Sciatic nerve (tissue), 2 donors: ENCODE results near the gene NFATC3. TPM values are rescaled to one million over a fixed set of nuclear protein-coding genes. Genes with fewer than 3 reads are reported as not detected.
"Not testable (repeated sequence)": the region's sequence is repeated elsewhere in the genome, so short reads cannot be mapped to it uniquely, and the experiment has no call there.

Experiments
- ATAC-seq: fragments of 200-7000 bp; cut with Tn5 transposase; one replicate; pipeline ENCODE4 v1.9.1; 2020; ENCODE audit warnings: mild to moderate bottlenecking, moderate library complexity
- DNase-seq: peaks from one replicate; pipeline ENCODE4 v3.0.0-alpha.2; 2020; ENCODE audit warnings: low spot score
- intact Hi-C: fragments of 100-400 bp; cut with DNase I; formaldehyde crosslinking; loops from one replicate; pipeline ENCODE4 v1.14.2; 2022
- total RNA-seq: library from RNA; stranded (reverse); fragmentation: NEBNext Ultra II Directional; extraction: Animal tissue kit (Norgen Biotek cat#: 25700); gene quantifications from one replicate; pipeline ENCODE4 v1.2.1, GENCODE V29; 2021
- donor health status: DM: no; HTN: no; CAD: no.
- donor health status: DM: no; HTN: no; CAD: no.

Gene NFATC3
- total RNA-seq, 1 donor from 2014 or later = 66.4 TPM

DNA sequence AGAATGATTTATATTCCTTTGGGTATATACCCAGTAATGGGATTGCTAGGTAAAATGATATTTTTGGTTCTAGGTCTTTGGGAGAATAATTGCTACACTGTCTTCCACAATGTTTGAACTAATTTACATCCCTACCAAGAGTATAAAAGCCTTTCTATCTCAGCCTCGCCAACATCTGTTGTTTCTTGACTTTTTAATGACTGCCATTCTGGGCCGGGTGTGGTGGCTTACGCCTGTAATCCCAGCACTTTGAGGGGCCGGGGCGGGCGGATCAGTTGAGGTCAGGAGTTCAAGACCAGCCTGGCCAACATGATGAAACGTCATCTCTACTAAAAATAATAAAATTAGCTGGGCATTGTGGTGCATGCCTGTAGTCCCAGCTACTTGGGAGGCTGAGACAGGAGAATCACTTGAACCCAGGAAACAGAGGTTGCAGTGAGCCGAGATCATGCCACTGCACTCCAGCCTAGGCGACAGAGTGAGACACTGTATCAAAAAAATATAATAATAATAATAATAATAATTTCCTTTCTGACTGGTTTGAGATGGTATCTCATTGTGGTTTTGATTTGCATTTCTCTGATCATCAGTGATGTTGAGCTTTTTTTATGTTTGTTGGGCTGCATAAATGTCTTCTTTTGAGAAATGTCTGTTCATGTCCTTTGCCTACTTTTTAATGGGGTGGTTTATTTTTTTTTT is 22.2 kb downstream of the NFATC3 start:
- DNase-seq, intact Hi-C loops, ATAC-seq: not testable (repeated sequence)

DNA sequence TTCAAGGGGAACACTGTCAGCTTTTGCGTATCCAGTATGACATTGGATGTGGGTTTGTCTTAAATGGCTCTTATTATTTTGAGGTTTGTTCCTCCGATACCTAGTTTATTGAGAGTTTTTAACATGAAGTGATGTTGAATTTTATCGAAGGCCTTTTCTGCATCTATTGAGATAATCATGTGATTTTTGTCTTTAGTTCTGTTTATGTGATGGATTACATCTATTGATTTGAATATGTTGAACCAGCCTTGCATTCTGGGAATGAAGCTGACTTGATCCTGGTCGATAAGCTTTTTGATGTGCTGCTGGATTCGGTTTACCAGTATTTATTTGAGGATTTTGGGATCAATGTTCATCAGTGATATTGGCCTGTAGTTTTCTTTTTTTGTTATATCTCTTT is 24.0 kb downstream of the NFATC3 start:
- ATAC-seq, intact Hi-C loops, DNase-seq: not testable (repeated sequence)

DNA sequence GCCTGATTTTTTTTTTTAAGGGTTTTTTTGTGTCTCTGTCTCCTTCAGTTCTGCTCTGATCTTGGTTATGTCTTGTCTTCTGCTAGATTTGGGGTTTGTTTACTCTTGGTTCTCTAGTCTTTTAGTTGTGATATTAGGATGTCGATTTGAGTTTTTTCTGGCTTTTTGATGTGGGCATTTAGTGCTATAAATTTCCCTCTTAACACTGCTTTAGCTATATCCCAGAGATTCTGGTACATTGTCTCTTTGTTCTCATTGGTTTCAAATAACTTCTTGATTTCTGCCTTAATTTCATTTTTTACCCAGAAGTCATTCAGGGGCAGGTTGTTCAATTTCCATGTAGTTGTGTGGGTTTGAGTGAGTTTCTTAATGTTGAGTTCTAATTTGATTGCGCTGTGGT is 25.4 kb downstream of the NFATC3 start:
- intact Hi-C loops, DNase-seq, ATAC-seq: not testable (repeated sequence)

DNA sequence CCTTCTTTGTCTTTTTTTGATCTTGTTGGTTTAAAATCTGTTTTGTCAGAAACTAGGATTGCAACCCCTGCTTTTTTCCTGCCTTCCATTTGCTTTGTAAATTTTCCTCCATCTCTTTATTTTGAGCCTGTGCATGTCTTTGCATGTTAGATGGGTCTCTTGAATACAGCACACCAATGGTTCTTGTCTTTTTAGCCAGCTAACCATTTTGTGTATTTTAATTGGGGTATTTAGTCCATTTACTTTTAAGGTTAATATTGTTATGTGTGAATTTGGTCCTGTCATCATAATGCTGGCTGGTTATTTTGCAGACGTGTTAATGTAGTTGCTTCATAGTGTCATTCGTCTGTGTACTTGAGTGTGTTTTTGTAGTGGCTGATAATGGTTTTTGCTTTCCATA is 26.2 kb downstream of the NFATC3 start:
- intact Hi-C loops = no loop called here
- DNase-seq (no peak), ATAC-seq (no peak)

DNA sequence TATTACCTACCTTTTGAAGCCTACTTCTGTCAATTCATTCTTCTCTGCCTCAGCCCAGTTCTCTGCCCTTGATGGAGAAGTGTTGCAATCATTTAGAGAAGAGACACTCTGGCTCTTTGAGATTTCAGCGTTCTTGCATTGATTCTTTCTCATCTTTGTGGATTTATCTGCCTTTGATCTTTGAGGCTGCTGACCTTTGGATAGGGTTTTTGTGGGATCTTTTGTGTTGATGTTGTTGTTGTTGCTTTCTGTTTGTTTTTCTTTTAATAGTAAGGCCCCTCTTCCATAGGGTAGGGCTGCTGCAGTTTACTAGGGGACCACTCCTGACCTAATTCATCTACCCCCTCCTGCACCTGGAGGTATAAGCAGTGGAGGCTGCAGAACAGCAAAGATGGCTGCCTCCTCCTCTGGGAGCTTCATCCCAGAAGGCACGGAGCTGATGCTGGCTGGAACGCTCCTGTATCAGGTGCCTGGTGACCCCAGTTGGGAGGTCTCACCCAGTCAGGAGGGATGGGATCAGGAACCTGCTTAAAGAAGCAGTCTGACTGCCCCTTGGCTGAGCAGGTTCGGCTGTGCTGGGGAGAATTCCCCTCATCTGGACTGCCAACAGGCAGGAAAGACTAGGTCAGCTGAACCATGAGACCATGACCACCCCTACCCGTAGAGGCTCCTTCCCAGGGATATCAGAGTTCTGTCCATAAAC is 28.0 kb downstream of the NFATC3 start:
- ATAC-seq (no peak), DNase-seq (no peak)
- intact Hi-C loops = no loop called here

DNA sequence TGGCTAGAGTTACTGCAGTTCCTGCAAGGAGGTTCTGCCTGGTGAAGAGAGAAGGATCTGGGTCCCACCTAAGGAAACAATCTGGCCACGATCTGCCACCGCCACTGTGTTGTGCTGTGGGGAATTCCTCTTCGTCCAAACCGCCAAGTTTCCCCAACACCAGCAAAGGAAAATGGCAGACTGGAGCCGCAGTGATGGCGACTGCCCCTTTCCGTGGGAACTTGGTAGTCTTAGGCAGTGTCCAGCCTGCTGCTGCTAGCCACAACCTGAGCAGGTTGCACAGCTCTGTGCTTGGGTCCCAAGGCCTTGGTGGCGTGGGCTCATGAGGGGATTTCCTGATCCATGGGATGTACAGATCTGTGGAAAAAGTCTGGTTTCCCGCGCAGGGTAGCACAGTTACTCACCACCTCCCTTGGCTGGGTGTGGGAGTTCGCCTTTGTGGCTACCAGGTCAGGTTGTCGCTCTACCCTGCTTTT is 28.6 kb downstream of the NFATC3 start:
- no peak for ATAC-seq

DNA sequence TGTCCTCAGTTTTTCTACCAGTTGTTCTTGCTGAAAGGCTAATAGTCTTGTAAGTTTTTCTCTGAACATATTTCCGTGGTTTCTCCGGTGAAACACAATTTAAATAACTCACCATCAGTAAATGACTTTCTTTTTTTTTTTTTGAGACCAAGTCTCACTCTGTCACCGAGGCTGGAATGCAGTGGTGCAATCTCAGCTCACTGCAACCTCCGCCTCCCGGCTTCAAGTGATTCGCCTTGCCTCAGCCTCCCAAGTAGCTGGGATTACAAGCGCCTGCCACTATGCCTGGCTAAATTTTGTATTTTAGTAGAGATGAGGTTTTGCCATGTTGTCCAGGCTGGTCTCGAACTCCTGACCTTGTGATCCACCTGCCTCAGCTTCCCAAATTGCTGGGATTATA is 29.8 kb downstream of the NFATC3 start:
- not testable (repeated sequence) for DNase-seq

More for the DNA sequence above, 28.6 kb downstream of the NFATC3 start:
- DNase-seq = no peak
- intact Hi-C loops = no loop called here

DNA sequence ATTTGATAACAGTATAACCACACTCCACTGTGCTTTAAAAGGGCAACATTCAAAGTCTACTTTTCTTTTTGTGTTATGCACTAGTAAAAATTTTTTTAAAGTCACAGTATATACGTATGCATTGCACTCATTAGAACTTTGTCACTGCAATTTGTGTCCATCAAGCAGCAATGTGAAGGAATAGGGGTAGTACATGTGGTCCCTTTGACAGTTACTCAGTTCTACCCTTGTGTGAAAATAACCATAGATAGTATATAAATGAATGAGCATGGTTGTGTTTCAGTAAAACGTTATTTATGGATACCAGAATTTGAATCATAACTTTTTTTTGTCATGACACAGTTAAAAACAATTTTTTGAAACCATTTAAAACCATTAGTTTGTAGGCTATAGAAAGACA is 30.7 kb downstream of the NFATC3 start:
- DNase-seq (no peak), ATAC-seq (no peak)
- intact Hi-C loops = no loop called here

More for the DNA sequence above, 29.8 kb downstream of the NFATC3 start:
- ATAC-seq, intact Hi-C loops: not testable (repeated sequence)

DNA sequence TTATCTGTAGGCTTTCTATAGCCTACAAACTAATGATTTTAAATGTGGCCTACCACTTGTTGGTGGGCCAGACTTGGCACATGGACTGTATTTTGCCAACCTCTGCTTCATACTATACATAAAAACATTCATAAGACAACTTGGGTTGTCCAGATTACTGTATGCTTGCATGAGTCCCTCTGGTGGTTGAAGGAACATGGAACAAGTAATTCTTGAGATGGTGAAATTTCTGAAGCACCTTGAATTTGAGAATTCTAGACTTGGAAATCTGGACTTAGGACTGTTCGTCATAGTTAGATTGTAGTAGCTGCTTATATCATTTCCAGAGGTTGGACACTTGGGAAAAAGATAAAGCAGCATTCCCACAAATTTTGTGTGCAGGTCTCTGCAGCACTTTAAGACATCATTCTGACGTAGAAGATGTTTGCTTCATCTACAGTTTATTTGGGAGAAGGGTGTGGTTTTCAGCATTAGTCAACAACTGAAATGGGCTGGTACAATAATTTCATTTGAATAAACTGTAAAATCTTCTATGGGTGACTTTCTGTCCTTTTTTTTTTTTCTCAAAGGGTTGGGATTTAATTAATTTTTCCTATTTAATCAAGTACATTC is 31.2 kb downstream of the NFATC3 start:
- no peak for ATAC-seq
- DNase-seq = no peak
- intact Hi-C loops = no loop called here

DNA sequence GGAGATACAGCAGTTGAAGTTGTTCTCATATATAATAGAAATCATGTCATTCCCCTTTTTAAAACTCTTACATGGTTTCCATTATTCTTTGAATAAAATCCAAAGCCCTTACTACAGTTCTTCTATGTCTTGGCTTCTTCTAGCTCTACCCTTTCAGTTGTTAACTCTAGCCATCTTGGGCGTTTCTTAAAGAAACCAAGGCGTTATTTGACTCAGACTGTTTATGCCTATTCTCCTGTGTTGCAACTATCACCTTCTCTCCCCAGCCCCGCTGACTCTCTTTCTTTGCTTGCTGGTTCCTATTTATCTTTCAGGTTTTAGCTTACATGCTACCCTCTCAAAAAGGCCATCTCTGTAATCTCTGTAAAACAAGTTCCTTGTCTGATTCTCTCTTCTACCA is 32.7 kb downstream of the NFATC3 start:
- intact Hi-C loops = no loop called here
- DNase-seq (no peak), ATAC-seq (no peak)

DNA sequence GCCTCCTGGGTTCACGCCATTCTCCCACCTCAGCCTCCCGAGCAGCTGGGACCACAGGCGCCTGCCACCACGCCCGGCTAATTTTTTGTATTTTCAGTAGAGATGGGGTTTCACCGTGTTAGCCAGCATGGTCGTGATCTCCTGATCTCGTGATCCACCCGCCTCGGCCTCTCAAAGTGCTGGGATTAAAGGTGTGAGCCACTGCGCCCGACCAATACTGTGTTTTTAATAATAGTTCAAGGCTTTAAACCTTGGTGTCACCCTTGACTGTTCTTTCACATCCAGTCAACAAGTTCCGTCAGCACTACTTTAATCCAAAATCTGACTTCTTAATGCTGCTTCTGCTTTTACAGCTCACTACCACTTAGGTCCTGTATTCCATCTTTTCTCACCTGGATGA is 33.8 kb downstream of the NFATC3 start:
- intact Hi-C loops = not testable (repeated sequence)

DNA sequence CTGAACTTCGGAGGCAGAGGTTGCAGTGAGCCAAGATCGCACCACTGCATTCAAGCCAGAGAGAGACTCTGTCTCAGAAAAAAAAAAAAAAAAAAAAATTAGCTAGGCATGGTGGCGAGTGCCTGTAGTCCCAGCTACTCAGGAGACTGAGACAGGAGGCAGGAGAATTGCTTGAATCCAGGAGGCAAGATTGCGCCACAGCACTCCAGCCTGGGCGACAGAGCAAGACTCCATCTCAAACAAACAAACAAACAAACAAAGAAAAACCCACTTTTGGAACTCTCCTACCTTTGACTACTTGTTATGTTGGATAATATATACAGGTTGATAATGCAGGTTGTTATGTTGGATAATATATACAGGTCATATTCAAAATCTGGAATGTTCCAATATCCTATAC is 35.3 kb downstream of the NFATC3 start:
- not testable (repeated sequence) for DNase-seq, ATAC-seq
- intact Hi-C loops = loop anchor here (5.0 kb wide), 1 partner anchor 657 kb away; no protein-coding TSS in a partner anchor

More for the DNA sequence above, 33.8 kb downstream of the NFATC3 start:
- ATAC-seq, DNase-seq: not testable (repeated sequence)

DNA sequence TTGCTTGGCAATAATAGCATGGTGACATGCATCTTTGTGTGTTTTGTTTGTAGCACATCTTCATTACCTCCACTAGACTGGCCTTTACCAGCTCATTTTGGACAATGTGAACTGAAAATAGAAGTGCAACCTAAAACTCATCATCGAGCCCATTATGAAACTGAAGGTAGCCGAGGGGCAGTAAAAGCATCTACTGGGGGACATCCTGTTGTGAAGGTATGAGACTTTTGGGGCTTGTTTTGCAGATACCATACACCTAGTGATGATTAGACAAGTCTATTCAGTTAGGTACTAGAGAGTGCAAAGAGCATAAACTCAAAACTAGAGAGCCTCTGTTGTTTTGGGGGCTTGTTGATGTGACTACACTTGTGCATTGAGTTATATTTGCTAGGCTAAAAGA is 41.2 kb downstream of the NFATC3 start:
- DNase-seq (no peak), ATAC-seq (no peak)
- intact Hi-C loops = no loop called here

DNA sequence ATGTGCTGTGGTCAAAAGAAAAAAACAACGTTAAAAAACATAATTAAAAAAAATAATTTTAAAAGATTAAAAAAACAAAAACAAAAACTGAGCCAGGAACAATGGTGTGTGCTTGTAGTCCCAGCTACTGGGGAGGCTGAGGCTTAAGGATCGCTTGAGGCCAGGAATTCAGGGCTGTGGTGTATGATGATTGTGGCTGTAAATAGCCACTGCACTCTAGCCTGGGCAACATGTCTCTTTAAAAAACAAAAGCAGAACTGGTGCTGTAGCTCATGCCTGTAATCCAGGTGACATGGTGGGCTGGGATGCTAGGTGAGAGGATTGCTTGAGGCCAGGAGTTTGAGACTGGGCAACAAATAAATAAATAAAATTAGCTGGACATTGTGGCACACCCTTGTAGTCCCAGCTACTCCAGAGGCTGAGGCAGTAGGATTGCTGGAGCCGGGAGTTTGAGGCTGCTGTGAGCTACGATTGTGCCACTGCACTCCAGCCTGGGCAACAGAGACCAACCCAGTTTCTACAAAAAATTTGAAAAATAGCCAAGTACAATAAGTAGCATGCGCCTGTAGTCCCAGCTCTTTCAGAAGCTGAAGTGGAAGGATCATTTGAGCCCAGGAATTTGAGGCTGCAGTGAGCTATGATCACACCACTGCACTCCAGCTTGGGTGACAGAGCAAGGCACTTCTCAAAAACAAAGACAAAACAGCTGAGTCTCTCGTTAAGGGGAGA is 43.6 kb downstream of the NFATC3 start:
- no peak for ATAC-seq
- intact Hi-C loops = no loop called here
- DNase-seq = no peak

DNA sequence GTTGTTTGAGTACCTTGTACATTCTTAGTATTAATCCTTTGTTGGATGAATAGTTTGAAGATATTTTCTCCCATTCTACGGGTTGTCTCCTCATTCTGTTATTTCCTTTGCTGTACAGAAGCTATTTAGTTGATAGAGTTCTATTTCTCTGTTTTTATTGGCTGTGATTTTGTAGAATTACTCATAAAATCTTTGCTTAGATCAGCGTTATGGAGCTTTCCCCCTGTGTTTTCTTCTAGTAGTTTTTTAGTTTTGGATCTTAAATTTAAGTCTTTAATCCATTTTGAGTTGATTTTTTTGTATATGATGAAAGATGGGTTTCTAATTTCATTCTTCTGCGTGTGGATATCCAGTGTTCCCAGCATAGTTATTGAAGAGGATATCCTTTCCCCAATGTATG is 45.4 kb downstream of the NFATC3 start:
- no peak for ATAC-seq
- intact Hi-C loops = no loop called here
- DNase-seq = no peak

DNA sequence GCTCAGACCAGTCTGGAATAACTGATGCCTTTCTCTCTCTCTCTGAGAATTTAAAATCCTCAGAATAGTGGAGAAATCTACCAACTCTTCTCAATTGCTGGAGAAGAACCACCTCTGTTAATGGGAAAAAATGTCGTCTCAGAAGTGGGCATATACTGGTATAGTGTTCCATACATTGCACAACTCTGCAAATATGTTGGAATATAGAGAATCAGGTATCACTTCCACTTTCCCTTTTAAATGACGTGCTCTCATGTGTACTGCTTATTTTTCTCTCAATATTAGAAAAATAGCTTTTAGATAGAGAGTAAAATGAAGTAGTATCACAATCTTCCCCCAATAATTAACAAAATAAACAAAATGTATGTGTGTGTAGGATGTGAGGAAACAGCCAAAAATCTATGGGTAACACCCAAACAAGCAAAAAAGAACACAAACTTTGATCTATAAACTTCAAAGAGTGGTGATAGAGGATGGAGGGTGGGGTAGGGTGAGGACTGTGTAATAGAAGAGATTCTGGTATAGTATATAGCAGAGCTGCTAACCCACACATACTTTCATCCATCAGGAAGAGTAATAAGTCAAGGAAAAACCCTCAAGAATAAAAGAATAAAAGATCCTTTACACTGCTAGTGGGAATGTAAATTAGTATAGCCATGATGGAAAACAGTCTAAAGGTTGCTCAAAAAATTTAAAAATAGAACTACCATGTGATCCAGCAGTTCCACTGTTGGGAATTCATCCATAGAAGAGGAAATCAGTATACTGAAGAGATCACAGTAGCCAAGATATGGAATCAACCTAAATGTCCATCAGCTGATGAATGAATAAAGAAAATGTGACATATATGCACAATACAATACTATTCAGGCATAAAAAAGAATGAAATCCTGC is 46.9 kb downstream of the NFATC3 start:
- intact Hi-C loops = no loop called here
- no peak for DNase-seq
- ATAC-seq = no peak

DNA sequence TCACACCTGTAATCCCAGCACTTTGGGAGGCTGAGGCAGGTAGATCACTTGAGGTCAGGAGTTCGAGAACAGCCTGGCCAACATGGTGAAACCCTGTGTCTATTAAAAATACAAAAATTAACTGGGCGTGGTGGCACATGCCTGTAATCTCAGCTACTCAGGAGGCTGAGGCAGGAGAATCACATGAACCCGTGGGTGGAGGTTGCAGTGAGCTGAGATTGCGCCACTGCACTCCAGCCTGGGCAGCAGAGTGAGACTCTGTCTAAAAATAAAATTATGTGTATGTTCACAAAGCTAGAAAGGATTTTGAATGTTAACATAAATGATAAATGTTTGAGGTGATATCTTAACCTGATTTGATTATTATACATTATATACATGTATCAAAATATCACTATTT is 47.8 kb downstream of the NFATC3 start:
- intact Hi-C loops, ATAC-seq, DNase-seq: not testable (repeated sequence)

DNA sequence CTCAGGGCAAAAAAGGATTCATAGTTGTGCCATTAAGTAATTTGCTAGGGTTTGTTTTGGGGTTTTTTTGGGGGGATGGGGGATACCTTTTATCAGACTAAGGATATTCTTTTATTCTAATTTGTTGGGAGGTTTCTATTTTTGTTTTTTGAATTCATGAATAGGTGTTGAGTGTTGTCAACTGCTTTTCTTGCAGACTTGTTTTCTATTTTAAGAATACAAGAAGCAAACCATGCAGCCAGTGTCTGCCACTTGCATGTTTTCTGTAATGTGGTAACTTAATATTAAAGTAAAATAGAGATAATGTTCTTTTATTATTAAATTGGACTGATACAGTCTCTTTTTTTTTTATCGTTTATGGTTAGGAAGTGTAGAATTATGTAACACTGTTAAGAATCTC is 49.5 kb downstream of the NFATC3 start:
- ATAC-seq (no peak), DNase-seq (no peak)
- intact Hi-C loops = no loop called here
